ENCODE measurements around the gene ZNF396. TPM values are rescaled to one million over a fixed set of nuclear protein-coding genes. Genes with fewer than 3 reads are reported as not detected.

Gene ZNF396
- polyA plus RNA-seq, 4 donors, result 5.0 to 7.4 (median 5.8) TPM

DNA sequence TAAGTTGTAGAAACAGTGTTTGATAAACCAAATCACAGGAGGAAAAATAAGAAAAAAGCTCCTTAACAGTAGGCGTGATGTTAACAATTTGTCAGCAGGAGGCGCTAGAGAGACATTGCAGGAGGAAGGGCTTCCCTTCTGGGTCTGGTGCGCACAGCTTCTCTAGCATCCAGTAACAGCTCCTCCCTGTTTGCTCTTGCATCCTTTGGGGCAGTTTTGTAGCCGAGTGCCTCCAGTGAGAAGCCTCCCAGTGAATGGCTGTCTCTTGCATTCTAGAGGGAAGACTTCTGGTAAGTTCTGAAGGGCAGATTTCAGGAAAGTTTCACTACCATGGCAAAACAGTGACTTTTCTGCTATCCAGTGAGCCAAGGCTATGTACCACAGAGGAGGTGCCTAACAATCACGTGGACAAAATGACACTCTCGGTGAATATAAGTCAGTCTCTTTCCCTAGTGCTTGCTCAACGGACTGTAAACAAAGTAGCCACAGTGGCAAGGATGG lies 9.5 kb upstream of the ZNF396 start:
- DNase-seq (ENCODE audit: low read depth in 4 of 4, low spot score in 2 of 4), result peak in 3 of 4 donors; percentile 36 to 73 (median 63)

GRCh38 chr18:35383136-35383535 lies 6.0 kb upstream of the ZNF396 start:
- no peak for DNase-seq (ENCODE audit: low read depth in 4 of 4, low spot score in 2 of 4)

DNA sequence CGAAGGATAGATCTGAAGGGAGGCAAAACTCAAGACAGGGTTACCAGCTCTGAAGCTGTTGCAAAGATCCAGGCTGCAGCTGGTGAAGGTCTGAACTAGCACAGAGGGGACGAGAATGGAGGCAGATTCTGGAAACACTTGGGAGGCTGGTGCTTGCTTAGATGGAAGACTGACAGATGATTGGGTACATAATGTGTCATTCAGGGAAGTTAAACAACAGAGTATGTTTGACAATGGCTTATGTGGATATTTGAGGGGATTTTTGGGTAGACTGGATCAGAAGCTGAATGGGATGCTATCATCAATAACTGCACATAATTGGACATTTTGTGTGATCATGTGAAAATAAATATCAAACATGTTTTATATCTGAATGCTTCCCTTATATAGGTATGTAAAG lies 2.3 kb upstream of the ZNF396 start:
- no peak for DNase-seq (ENCODE audit: low read depth in 4 of 4, low spot score in 2 of 4)

DNA sequence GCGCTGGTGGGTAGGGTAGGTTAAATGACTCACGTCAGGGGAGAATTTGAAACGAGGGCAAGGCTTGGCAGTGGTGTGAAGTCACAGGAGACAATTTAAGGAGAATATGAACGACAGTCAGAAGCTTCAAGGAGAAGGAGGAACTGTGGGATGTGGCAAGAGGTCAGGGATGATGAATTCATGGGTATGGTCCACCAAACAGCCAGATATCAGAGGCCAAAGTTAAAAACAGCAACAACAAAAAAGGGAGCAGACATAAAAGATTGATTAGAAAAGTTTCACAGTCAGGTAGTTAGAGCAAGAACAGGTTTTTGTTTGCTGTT lies 1.4 kb upstream of the ZNF396 start:
- DNase-seq (ENCODE audit: low read depth in 4 of 4, low spot score in 2 of 4), result no peak

- no peak for DNase-seq (ENCODE audit: low read depth in 4 of 4, low spot score in 2 of 4)
These were observed 887 bp upstream of the ZNF396 start for GRCh38 chr18:35377875-35378573.

DNA sequence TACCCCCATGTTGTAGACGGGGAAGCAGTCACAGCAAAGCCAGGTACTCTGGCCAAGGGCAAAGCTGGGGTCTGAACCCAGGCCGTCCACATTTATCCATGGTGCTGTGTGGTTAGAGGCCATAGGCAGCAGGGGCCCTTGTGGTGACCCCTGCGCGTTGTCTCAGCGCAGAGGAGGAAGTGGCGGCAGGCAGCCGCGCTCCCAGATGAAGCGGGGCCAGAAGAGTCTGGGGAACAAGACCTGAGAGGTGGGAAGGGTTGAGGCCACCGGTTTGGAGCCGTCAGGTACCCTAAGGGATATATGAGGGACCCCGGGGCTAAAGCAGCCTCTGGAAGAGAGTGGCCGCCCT lies 770 bp downstream of the ZNF396 start:
- DNase-seq (ENCODE audit: low read depth in 4 of 4, low spot score in 2 of 4), result no peak

GRCh38 chr18:35374708-35375107 lies 2.4 kb downstream of the ZNF396 start:
- no peak for DNase-seq (ENCODE audit: low read depth in 4 of 4, low spot score in 2 of 4)

DNA sequence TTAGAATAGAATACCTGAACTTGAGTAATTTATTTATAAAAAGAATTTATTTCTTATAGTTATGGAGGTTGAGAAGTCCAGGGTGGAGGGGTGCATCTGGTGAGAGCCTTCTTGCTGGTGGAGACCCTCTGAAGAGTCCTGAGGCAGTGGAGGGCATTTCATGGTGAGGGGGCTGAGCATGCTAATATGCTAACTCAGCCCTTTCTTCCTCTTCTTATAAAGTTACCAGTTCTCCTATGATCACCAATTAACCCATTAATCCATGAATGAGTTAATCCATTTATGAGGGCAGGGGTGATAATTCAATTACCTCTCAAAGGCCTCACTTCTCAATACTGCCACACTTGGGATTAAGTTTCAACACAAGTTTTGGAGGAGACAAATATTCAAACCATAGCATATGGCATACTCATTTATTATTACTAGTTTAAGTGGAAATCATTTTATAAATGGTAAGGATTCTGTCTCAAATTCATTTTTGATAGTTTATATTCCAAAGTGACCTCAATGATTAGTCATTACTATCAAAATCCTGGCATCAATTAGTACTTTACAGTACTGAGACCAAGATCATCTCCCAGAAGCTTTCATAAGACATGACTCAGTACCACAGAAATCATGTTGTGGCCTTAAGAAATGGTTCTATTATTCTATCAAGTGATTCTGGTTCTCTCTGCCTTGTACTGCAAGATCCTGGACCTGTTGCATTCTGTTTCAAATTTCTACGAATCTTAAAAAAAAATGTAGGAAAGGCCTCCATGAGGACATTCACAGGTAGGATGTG lies 5.5 kb downstream of the ZNF396 start:
- DNase-seq (ENCODE audit: low read depth in 4 of 4, low spot score in 2 of 4), result no peak

- no peak for DNase-seq (ENCODE audit: low read depth in 4 of 4, low spot score in 2 of 4)
These were observed 8.0 kb downstream of the ZNF396 start for GRCh38 chr18:35369126-35369525.

DNA sequence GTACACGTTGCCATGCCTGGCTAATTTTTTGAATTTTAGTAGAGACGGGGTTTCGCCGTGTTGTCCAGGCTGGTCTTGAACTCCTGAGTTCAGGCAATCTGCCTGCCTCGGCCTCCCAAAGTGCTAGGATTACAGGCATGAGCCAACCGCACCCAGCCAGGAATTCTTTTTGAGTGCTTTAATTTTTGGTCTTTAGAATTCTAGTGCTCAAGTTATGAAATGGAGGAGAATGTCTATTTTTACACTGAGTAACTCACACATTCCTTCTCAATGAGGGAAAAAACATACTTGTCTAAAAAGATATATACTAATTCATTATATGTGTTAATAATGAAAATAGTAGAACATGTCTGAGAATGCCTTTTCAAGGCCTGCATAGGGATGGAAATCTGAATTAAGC lies 8.5 kb downstream of the ZNF396 start:
- DNase-seq (ENCODE audit: low read depth in 4 of 4, low spot score in 2 of 4), result no peak

DNA sequence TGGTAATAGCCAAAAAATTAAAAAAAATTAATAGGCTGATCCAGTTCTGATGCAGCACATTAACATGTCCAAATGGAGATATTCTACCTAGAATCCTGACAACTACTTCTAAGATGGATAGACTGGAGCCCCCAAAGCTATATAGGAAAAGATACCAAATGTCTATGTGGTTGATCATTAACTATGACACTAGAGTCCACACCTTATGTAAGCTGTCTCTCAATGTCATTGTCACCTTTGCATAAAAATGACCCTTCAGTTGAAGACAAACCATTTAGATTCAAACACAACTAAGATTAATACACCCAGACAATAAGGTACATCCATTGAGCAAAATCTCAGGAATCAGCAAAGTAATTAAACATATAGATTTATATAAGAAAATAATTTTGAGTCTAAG lies 14.6 kb downstream of the ZNF396 start:
- no peak for DNase-seq (ENCODE audit: low read depth in 4 of 4, low spot score in 2 of 4)

- no peak for DNase-seq (ENCODE audit: low read depth in 4 of 4, low spot score in 2 of 4)
These were observed 15.4 kb downstream of the ZNF396 start for GRCh38 chr18:35361570-35362321.

GRCh38 chr18:35355140-35355618 lies 22.0 kb downstream of the ZNF396 start:
- peak in 1 of 4 donors; percentile 73 for DNase-seq (ENCODE audit: low read depth in 4 of 4, low spot score in 2 of 4)

DNA sequence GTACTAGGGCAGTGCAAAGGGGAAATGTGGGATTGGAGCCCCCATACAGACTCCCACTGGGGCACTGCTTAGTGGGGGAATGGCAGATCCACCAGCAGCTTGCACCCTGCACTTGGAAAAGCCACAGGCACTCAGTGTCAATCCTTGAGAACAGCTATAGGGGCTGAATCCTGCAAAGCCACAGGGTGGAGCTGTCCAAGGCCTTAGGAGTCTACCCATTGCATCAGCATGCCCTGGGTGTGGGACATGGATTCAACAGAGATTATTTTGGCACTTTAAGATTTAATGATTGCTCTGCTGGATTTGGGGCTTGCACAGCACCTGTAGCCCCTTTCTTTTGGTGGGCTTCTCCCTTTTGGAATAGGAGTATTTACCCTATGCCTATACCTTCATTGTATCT lies 24.4 kb downstream of the ZNF396 start:
- DNase-seq (ENCODE audit: low read depth in 4 of 4, low spot score in 2 of 4), result no peak

GRCh38 chr18:35352283-35352682 lies 24.9 kb downstream of the ZNF396 start:
- no peak for DNase-seq (ENCODE audit: low read depth in 4 of 4, low spot score in 2 of 4)

GRCh38 chr18:35348001-35348400 lies 29.1 kb downstream of the ZNF396 start:
- DNase-seq (ENCODE audit: low read depth in 4 of 4, low spot score in 2 of 4), result no peak

GRCh38 chr18:35345950-35346349 lies 31.2 kb downstream of the ZNF396 start:
- no peak for DNase-seq (ENCODE audit: low read depth in 4 of 4, low spot score in 2 of 4)

DNA sequence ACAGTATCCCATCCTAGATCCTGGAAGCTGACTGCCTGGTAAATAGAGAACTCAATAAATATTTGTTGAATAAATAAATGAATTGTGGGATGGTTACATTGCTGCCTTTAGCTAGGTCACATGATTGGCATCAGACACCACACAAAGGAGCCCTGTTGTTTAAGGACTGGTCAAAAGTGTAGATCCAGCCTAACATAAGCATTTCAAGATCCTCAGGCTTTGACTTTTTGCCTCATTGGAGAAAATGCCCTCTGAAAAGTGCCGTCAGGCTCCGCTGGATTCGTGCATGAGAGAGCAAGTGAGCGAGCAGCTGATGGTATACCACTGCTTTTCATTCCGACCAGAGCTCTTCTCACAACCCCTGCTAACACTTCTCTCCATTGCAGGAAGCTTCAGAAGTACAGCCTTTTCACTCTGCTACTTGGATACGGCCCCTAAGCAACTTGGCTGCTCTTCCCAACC lies 31.6 kb downstream of the ZNF396 start:
- DNase-seq (ENCODE audit: low read depth in 4 of 4, low spot score in 2 of 4), result peak in 1 of 4 donors; percentile 61

DNA sequence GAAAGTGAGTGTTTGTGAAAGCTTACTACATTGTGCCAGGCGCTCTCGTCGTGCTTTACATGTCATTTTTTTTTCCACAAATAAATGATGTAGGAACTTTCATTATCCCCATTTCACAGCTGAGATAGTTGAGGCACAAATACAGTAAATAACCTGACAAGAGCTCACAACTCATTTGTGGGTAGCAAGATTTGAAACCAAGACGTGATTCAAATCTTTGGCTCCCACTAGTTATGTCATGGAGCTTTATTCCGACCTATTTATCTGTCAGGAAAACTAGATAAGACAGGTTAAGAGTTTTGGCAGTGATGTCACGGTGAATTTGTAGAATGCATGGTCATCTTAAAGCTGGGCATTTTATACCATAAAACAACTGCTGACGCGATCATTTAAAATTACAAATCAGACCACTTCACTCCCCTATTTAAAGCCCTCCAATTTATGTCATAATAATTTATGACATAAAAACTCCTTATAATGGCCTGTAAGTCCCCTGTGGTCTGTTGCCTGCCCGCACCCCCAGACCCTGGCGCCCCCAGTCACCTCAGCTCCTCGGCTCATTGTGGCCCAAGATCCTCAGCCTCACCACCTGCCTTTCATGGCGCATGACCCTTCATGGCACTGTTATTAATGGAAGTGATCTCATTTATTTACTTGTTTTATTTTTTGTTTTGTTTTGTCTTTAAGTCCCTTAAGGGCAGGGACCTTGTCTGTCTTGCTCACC lies 32.2 kb downstream of the ZNF396 start:
- peak in 1 of 4 donors; percentile 10 for DNase-seq (ENCODE audit: low read depth in 4 of 4, low spot score in 2 of 4)

GRCh38 chr18:35343936-35344735 lies 33.0 kb downstream of the ZNF396 start, which contains the start of gene ZNF24:
Gene ZNF24 (minus strand): TSS chr18:35344420. CDS start chr18:35340650, 3,770 bp downstream.
- DNase-seq (ENCODE audit: low read depth in 4 of 4, low spot score in 2 of 4), result peak; percentile 84 to 94 (median 92)
